HG02623 (cell line): ENCODE data around the gene ROBO2.

Experiments used
- ATAC-seq: cut with Tn5 transposase; IDR thresholded peaks from one replicate; pipeline ENCODE4 v1.9.1; 2021; ENCODE audit warnings: moderate library complexity; ENCODE audit not compliant: unreplicated experiment

ROBO2 gene

GRCh38 chr3:77248420-77248819 lies 208.5 kb downstream of the ROBO2 start:
- ATAC-seq: no peak

GRCh38 chr3:77251136-77251535 lies 211.2 kb downstream of the ROBO2 start:
- no peak for ATAC-seq

- no peak for ATAC-seq
Observed at GRCh38 chr3:77254967-77255831, 215.3 kb downstream of the ROBO2 start.

- no peak for ATAC-seq
Observed at GRCh38 chr3:77256584-77257503, 216.9 kb downstream of the ROBO2 start.

- ATAC-seq: no peak
Observed at GRCh38 chr3:77259694-77260093, 219.8 kb downstream of the ROBO2 start.

GRCh38 chr3:77262361-77262760 lies 222.5 kb downstream of the ROBO2 start:
- ATAC-seq: no peak

GRCh38 chr3:77267589-77267988 lies 227.7 kb downstream of the ROBO2 start:
- ATAC-seq: no peak

GRCh38 chr3:77271306-77271705 lies 231.4 kb downstream of the ROBO2 start:
- ATAC-seq: no peak

- ATAC-seq: no peak
Observed at GRCh38 chr3:77271711-77272110, 231.8 kb downstream of the ROBO2 start.

- no peak for ATAC-seq
Observed at GRCh38 chr3:77279276-77279675, 239.4 kb downstream of the ROBO2 start.

GRCh38 chr3:77281721-77282120 lies 241.8 kb downstream of the ROBO2 start:
- no peak for ATAC-seq

GRCh38 chr3:77283108-77283507 lies 243.2 kb downstream of the ROBO2 start:
- no peak for ATAC-seq

- no peak for ATAC-seq
Observed at GRCh38 chr3:77288348-77288747, 248.4 kb downstream of the ROBO2 start.

GRCh38 chr3:77296527-77296926 lies 256.6 kb downstream of the ROBO2 start:
- ATAC-seq: no peak

- peak; percentile 47 for ATAC-seq
Observed at GRCh38 chr3:77298417-77298816, 258.5 kb downstream of the ROBO2 start.

- no peak for ATAC-seq
Observed at GRCh38 chr3:77303955-77304699, 264.2 kb downstream of the ROBO2 start.

- no peak for ATAC-seq
Observed at GRCh38 chr3:77304700-77305021, 264.8 kb downstream of the ROBO2 start.

GRCh38 chr3:77309460-77309859 lies 269.6 kb downstream of the ROBO2 start:
- no peak for ATAC-seq

- ATAC-seq: no peak
Observed at GRCh38 chr3:77313843-77314242, 273.9 kb downstream of the ROBO2 start.

GRCh38 chr3:77319711-77320110 lies 279.8 kb downstream of the ROBO2 start:
- no peak for ATAC-seq

GRCh38 chr3:77320514-77320913 lies 280.6 kb downstream of the ROBO2 start:
- ATAC-seq: no peak
